HepG2 (cell line): ENCODE results near the gene VWA1. TPM values are rescaled to one million over a fixed set of nuclear protein-coding genes. Genes with fewer than 3 reads are reported as not detected.

Source experiments
- AGO2 ChIP-seq: fragments of 200-400 bp; formaldehyde crosslinking; optimal IDR thresholded peaks from 2 replicates; pipeline ENCODE3; 2017; ENCODE audit warnings: mild to moderate bottlenecking, low read depth, low read length, moderate library complexity
- ATM ChIP-seq: fragments of 450-650 bp; IDR thresholded peaks from 2 replicates; pipeline ENCODE4 v1.7.1; 2017; ENCODE audit warnings: mild to moderate bottlenecking, borderline replicate concordance
- BHLHE40 ChIP-seq: IDR thresholded peaks from 2 replicates; pipeline ENCODE4 v1.6.1; 2011; ENCODE audit warnings: low read length, improper control_type of control experiment
- FOXC1 ChIP-seq: sonication (generic); formaldehyde crosslinking; IDR thresholded peaks from 2 replicates; pipeline ENCODE4 v1.8.0; 2022; ENCODE audit warnings: mild to moderate bottlenecking, missing genetic modification reagents, borderline replicate concordance
- PHF8 ChIP-seq: sonication (generic); formaldehyde crosslinking; IDR thresholded peaks from 2 replicates; pipeline ENCODE4 v1.5.0; 2020; ENCODE audit warnings: missing genetic modification reagents
- RBM39 ChIP-seq: fragments of 200-400 bp; formaldehyde crosslinking; IDR thresholded peaks from one replicate; pipeline ENCODE4 v1.6.1; 2018; ENCODE audit warnings: antibody characterized with exemption, mild to moderate bottlenecking, low read depth, low read length; ENCODE audit not compliant: poor library complexity, severe bottlenecking
- RORA ChIP-seq: sonication (generic); formaldehyde crosslinking; IDR thresholded peaks from 2 replicates; pipeline ENCODE4 v1.5.0; 2020; ENCODE audit warnings: mild to moderate bottlenecking, missing genetic modification reagents, moderate library complexity
- SP1 ChIP-seq, 2 experiments: fragments of 450-650 bp in 1 of 2; sonication (generic) in 1 of 2; formaldehyde crosslinking in 1 of 2; IDR thresholded peaks; 2 replicates each; pipeline versions ENCODE4 v1.4.0 to v1.6.1; 2016 to 2020; ENCODE audit warnings: missing genetic modification reagents in 1 of 2
- ZNF143 ChIP-seq: sonication (generic); formaldehyde crosslinking; IDR thresholded peaks from 2 replicates; pipeline ENCODE4 v1.4.0; 2020; ENCODE audit warnings: missing genetic modification reagents
- ZNF329 ChIP-seq: sonication (generic); formaldehyde crosslinking; IDR thresholded peaks from 2 replicates; pipeline ENCODE4 v1.9.0; 2021; ENCODE audit warnings: low read depth, mild to moderate bottlenecking, missing genetic modification reagents
- ZNF577 ChIP-seq: sonication (generic); formaldehyde crosslinking; IDR thresholded peaks from 2 replicates; pipeline ENCODE4 v1.4.0; 2020; ENCODE audit warnings: mild to moderate bottlenecking, low read depth, missing genetic modification reagents, borderline replicate concordance
- ZNF747 ChIP-seq: sonication (generic); formaldehyde crosslinking; IDR thresholded peaks from 2 replicates; pipeline ENCODE4 v1.8.1; 2023; ENCODE audit warnings: missing genetic modification reagents, mild to moderate bottlenecking, borderline replicate concordance
- polyA plus RNA-seq, 8 experiments: library from polyadenylated mRNA; depleted of rRNA in 3 of 8; stranded (reverse) in 7 of 8; unstranded in 1 of 8; fragments of >200 nt; fragmentation: Illumina TruSeq in 4 of 8; extraction: Trizol in 4 of 8; gene quantifications; 2 replicates each; pipeline versions ENCODE4 v1.2.1 to v1.2.3, GENCODE V29; 2011 to 2016; ENCODE audit warnings: low read depth in 4 of 8, missing spikeins in 1 of 8, mixed read lengths in 1 of 8; ENCODE audit not compliant: insufficient read depth in 1 of 8
- total RNA-seq, 5 experiments: library from RNA; depleted of rRNA; stranded (reverse); fragments of >200 nt; fragmentation: Illumina TruSeq; extraction: Trizol; gene quantifications; 2 replicates each; pipeline ENCODE4 v1.2.3, GENCODE V29; 2016; ENCODE audit warnings: low read depth in 1 of 5
- TF ChIP-seq, protein P1 (sequence below): sonication (generic); formaldehyde crosslinking; conservative IDR thresholded peaks from 2 replicates; pipeline ENCODE4 v1.4.0; 2020; ENCODE audit warnings: missing genetic modification reagents
- TF ChIP-seq, protein P2 (sequence below): sonication (generic); formaldehyde crosslinking; IDR thresholded peaks from 2 replicates; pipeline ENCODE4 v1.5.0; 2020; ENCODE audit warnings: mild to moderate bottlenecking, missing genetic modification reagents
- TF ChIP-seq, protein P3 (sequence below): IDR thresholded peaks from 2 replicates; pipeline ENCODE4 v1.6.1; 2016; ENCODE audit warnings: mild to moderate bottlenecking
- TF ChIP-seq, protein P4 (sequence below): sonication (generic); formaldehyde crosslinking; IDR thresholded peaks from 2 replicates; pipeline ENCODE4 v1.8.1; 2023; ENCODE audit warnings: mild to moderate bottlenecking, inconsistent platforms, moderate library complexity, missing genetic modification reagents, borderline replicate concordance
- TF ChIP-seq, protein P5 (sequence below): IDR thresholded peaks from 2 replicates; pipeline ENCODE4 v1.6.1; 2012; ENCODE audit warnings: low read length, improper control_type of control experiment

VWA1 gene
- total and polyA plus RNA-seq, 2 of the 13 experiments (the other 11 are each of a cell fraction or from before 2014, with no cell fraction given) = 40.9 to 57.5 TPM

DNA sequence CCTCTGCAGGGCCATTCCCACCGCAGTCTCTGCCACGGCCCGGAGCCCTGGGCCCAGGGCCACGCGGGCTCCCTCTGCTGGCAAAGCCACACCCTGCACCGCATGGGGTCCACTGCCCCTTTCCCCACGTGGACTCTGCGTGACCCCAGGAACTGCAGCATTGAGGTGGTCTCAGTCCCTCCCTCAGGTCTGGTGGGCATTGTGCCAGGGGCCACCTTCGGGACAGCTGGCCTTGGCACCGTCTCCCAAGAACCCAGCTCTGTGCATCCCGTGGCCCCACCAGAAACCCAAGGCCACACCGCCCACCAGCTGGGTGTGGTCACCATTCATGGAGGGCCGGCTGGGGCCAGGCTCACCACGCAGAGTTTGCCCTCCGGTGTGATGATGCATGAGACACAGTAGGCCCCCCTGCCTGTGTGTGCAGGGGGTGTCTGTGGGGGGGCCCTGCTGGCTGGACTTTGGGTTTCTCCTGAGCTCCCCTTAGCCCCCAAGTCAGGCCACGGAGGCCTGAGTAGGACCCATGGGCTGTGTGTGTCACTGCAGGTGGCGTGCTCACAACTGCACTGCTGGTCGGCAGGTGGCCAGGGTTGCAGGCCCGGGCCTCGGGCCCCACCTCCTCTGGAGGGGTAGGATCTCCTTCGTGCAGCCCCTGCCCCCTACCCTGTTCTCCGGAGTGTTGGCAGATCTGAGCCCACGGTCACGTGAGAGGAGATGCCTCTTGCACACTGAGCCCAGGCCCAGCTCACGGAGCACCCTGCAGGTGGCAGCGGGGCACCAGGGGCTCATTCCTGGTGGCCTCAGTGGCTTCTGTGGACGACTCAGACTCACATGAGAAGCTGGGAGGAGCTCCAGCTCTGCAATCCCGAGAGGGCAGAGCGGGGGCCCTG is 5.8 kb downstream of the VWA1 start (continued):
- TF ChIP-seq, protein P1, sequence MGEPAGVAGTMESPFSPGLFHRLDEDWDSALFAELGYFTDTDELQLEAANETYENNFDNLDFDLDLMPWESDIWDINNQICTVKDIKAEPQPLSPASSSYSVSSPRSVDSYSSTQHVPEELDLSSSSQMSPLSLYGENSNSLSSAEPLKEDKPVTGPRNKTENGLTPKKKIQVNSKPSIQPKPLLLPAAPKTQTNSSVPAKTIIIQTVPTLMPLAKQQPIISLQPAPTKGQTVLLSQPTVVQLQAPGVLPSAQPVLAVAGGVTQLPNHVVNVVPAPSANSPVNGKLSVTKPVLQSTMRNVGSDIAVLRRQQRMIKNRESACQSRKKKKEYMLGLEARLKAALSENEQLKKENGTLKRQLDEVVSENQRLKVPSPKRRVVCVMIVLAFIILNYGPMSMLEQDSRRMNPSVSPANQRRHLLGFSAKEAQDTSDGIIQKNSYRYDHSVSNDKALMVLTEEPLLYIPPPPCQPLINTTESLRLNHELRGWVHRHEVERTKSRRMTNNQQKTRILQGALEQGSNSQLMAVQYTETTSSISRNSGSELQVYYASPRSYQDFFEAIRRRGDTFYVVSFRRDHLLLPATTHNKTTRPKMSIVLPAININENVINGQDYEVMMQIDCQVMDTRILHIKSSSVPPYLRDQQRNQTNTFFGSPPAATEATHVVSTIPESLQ = no peak
- TF ChIP-seq, protein P2, sequence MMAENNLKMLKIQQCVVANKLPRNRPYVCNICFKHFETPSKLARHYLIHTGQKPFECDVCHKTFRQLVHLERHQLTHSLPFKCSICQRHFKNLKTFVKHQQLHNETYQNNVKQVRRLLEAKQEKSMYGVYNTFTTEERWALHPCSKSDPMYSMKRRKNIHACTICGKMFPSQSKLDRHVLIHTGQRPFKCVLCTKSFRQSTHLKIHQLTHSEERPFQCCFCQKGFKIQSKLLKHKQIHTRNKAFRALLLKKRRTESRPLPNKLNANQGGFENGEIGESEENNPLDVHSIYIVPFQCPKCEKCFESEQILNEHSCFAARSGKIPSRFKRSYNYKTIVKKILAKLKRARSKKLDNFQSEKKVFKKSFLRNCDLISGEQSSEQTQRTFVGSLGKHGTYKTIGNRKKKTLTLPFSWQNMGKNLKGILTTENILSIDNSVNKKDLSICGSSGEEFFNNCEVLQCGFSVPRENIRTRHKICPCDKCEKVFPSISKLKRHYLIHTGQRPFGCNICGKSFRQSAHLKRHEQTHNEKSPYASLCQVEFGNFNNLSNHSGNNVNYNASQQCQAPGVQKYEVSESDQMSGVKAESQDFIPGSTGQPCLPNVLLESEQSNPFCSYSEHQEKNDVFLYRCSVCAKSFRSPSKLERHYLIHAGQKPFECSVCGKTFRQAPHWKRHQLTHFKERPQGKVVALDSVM = peak; percentile 29; the same call in 1 of the 2 replicates
- TF ChIP-seq, protein P3, sequence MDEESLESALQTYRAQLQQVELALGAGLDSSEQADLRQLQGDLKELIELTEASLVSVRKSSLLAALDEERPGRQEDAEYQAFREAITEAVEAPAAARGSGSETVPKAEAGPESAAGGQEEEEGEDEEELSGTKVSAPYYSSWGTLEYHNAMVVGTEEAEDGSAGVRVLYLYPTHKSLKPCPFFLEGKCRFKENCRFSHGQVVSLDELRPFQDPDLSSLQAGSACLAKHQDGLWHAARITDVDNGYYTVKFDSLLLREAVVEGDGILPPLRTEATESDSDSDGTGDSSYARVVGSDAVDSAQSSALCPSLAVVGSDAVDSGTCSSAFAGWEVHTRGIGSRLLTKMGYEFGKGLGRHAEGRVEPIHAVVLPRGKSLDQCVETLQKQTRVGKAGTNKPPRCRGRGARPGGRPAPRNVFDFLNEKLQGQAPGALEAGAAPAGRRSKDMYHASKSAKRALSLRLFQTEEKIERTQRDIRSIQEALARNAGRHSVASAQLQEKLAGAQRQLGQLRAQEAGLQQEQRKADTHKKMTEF (CRISPR knock-in tag) = peak; percentile 88
- no peak for TF ChIP-seq SP1 (IDR thresholded peaks at IDR 0.05)
- peak; percentile 21; the same call in 1 of the 2 replicates for TF ChIP-seq SP1 (CRISPR knock-in tag; IDR thresholded peaks at IDR 0.05)
- TF ChIP-seq RBM39 = no peak
- peak; percentile 56 for TF ChIP-seq BHLHE40
- peak; percentile 63; the same call in 1 of the 2 replicates for TF ChIP-seq ZNF747 (CRISPR knock-in tag)
- TF ChIP-seq PHF8 (CRISPR knock-in tag) = peak; percentile 10; the same call in 1 of the 2 replicates
- TF ChIP-seq, protein P4, sequence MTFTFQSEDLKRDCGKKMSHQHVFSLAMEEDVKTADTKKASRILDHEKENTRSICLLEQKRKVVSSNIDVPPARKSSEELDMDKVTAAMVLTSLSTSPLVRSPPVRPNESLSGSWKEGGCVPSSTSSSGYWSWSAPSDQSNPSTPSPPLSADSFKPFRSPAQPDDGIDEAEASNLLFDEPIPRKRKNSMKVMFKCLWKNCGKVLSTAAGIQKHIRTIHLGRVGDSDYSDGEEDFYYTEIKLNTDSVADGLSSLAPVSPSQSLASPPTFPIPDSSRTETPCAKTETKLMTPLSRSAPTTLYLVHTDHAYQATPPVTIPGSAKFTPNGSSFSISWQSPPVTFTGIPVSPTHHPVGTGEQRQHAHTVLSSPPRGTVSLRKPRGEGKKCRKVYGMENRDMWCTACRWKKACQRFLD (CRISPR knock-in tag) = no peak
- TF ChIP-seq ATM = no peak
- no peak for TF ChIP-seq ZNF329 (CRISPR knock-in tag)
- TF ChIP-seq AGO2 = peak; percentile 99
- TF ChIP-seq ZNF143 (CRISPR knock-in tag) = peak; percentile 18; the same call in 1 of the 2 replicates
- TF ChIP-seq ZNF577 (CRISPR knock-in tag) = 0 out of 2 replicates have a peak, but pooled peaks have one; percentile 65
- peak; percentile 55 for TF ChIP-seq FOXC1 (CRISPR knock-in tag)
- no peak for TF ChIP-seq RORA (CRISPR knock-in tag)
- TF ChIP-seq, protein P5, sequence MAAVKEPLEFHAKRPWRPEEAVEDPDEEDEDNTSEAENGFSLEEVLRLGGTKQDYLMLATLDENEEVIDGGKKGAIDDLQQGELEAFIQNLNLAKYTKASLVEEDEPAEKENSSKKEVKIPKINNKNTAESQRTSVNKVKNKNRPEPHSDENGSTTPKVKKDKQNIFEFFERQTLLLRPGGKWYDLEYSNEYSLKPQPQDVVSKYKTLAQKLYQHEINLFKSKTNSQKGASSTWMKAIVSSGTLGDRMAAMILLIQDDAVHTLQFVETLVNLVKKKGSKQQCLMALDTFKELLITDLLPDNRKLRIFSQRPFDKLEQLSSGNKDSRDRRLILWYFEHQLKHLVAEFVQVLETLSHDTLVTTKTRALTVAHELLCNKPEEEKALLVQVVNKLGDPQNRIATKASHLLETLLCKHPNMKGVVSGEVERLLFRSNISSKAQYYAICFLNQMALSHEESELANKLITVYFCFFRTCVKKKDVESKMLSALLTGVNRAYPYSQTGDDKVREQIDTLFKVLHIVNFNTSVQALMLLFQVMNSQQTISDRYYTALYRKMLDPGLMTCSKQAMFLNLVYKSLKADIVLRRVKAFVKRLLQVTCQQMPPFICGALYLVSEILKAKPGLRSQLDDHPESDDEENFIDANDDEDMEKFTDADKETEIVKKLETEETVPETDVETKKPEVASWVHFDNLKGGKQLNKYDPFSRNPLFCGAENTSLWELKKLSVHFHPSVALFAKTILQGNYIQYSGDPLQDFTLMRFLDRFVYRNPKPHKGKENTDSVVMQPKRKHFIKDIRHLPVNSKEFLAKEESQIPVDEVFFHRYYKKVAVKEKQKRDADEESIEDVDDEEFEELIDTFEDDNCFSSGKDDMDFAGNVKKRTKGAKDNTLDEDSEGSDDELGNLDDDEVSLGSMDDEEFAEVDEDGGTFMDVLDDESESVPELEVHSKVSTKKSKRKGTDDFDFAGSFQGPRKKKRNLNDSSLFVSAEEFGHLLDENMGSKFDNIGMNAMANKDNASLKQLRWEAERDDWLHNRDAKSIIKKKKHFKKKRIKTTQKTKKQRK = no peak
